ENCODE data around the gene EIPR1.
"Not testable (repeated sequence)": the region's sequence is repeated elsewhere in the genome, so short reads cannot be mapped to it uniquely, and the experiment has no call there.

Gene EIPR1

GRCh38 chr2:3403587-3404334 lies 26.1 kb upstream of the EIPR1 start:
- no peak for DNase-seq (ENCODE audit: extremely low read depth in 1 of 2, low read depth in 1 of 2)

- DNase-seq (ENCODE audit: extremely low read depth in 1 of 2, low read depth in 1 of 2), result no peak
These were observed 22.2 kb upstream of the EIPR1 start for GRCh38 chr2:3399829-3400228.

GRCh38 chr2:3399381-3399780 lies 21.8 kb upstream of the EIPR1 start:
- no peak for DNase-seq (ENCODE audit: extremely low read depth in 1 of 2, low read depth in 1 of 2)

GRCh38 chr2:3398857-3399256 lies 21.2 kb upstream of the EIPR1 start:
- no peak for DNase-seq (ENCODE audit: extremely low read depth in 1 of 2, low read depth in 1 of 2)

- DNase-seq (ENCODE audit: extremely low read depth in 1 of 2, low read depth in 1 of 2), result no peak
These were observed 19.4 kb upstream of the EIPR1 start for GRCh38 chr2:3396920-3397559.

- no peak for DNase-seq (ENCODE audit: extremely low read depth in 1 of 2, low read depth in 1 of 2)
These were observed 14.6 kb upstream of the EIPR1 start for GRCh38 chr2:3392216-3392615.

GRCh38 chr2:3390041-3390440 lies 12.4 kb upstream of the EIPR1 start:
- DNase-seq (ENCODE audit: extremely low read depth in 1 of 2, low read depth in 1 of 2), result no peak

GRCh38 chr2:3389193-3389592 lies 11.6 kb upstream of the EIPR1 start:
- DNase-seq (ENCODE audit: extremely low read depth in 1 of 2, low read depth in 1 of 2), result no peak

- no peak for DNase-seq (ENCODE audit: extremely low read depth in 1 of 2, low read depth in 1 of 2)
These were observed 10.8 kb upstream of the EIPR1 start for GRCh38 chr2:3388412-3388738.

GRCh38 chr2:3387644-3388411 lies 10.2 kb upstream of the EIPR1 start:
- no peak for DNase-seq (ENCODE audit: extremely low read depth in 1 of 2, low read depth in 1 of 2)

GRCh38 chr2:3387011-3387410 lies 9.4 kb upstream of the EIPR1 start:
- no peak for DNase-seq (ENCODE audit: extremely low read depth in 1 of 2, low read depth in 1 of 2)

- DNase-seq (ENCODE audit: extremely low read depth in 1 of 2, low read depth in 1 of 2), result no peak
These were observed 8.9 kb upstream of the EIPR1 start for GRCh38 chr2:3386448-3386958.

GRCh38 chr2:3379647-3380534 lies 2.3 kb upstream of the EIPR1 start, which contains the start of gene TRAPPC12:
Gene TRAPPC12, plus strand, starts transcription at chr2:3379694. Its CDS starts 7,930 bp downstream, at chr2:3387624.
- DNase-seq (ENCODE audit: extremely low read depth in 1 of 2, low read depth in 1 of 2), result peak; percentile 78 to 91

GRCh38 chr2:3379339-3379646 lies 1.7 kb upstream of the EIPR1 start:
- no peak for DNase-seq (ENCODE audit: extremely low read depth in 1 of 2, low read depth in 1 of 2)

- no peak for DNase-seq (ENCODE audit: extremely low read depth in 1 of 2, low read depth in 1 of 2)
These were observed 373 bp downstream of the EIPR1 start for GRCh38 chr2:3377279-3377611.

GRCh38 chr2:3376821-3377220 lies 797 bp downstream of the EIPR1 start:
- no peak for DNase-seq (ENCODE audit: extremely low read depth in 1 of 2, low read depth in 1 of 2)

GRCh38 chr2:3369340-3370181 lies 8.1 kb downstream of the EIPR1 start:
- not testable (repeated sequence) for DNase-seq (ENCODE audit: extremely low read depth in 1 of 2, low read depth in 1 of 2)

- DNase-seq (ENCODE audit: extremely low read depth in 1 of 2, low read depth in 1 of 2), result no peak
These were observed 9.3 kb downstream of the EIPR1 start for GRCh38 chr2:3368261-3368722.

GRCh38 chr2:3365219-3365618 lies 12.4 kb downstream of the EIPR1 start:
- DNase-seq (ENCODE audit: extremely low read depth in 1 of 2, low read depth in 1 of 2), result no peak
